HG03280 (cell line): ENCODE results near the gene ARHGDIA.

Experiments used
- ATAC-seq: cut with Tn5 transposase; IDR thresholded peaks from one replicate; pipeline ENCODE4 v1.9.1; 2021; ENCODE audit warnings: mild to moderate bottlenecking, moderate library complexity; ENCODE audit not compliant: unreplicated experiment

ARHGDIA gene

GRCh38 chr17:81828656-81829055, 42.5 kb downstream of the ARHGDIA start:
- no peak for ATAC-seq

- ATAC-seq = no peak
Observed at GRCh38 chr17:81825841-81826466, 45.2 kb downstream of the ARHGDIA start.

- no peak for ATAC-seq
Observed at GRCh38 chr17:81824595-81824994, 46.5 kb downstream of the ARHGDIA start.

- ATAC-seq = no peak
Observed at GRCh38 chr17:81823820-81824550, 47.2 kb downstream of the ARHGDIA start.

GRCh38 chr17:81822996-81823819, 47.9 kb downstream of the ARHGDIA start:
- ATAC-seq = no peak

- ATAC-seq = no peak
Observed at GRCh38 chr17:81822312-81822637, 48.9 kb downstream of the ARHGDIA start.

- no peak for ATAC-seq
Observed at GRCh38 chr17:81821603-81822311, 49.4 kb downstream of the ARHGDIA start.

GRCh38 chr17:81821147-81821546, 50.0 kb downstream of the ARHGDIA start:
- ATAC-seq = no peak

GRCh38 chr17:81819708-81820107, 51.4 kb downstream of the ARHGDIA start:
- ATAC-seq = no peak

- ATAC-seq = no peak
Observed at GRCh38 chr17:81817758-81818147, 53.4 kb downstream of the ARHGDIA start.
